Psoas muscle (tissue), 8 donors: Measurements from ENCODE around the gene SNRNP35. TPM values are rescaled to one million over a fixed set of nuclear protein-coding genes. Genes with fewer than 3 reads are reported as not detected.
A peak's percentile ranks its signal among the peaks of the same experiment; 100 is the strongest.
"Not testable (repeated sequence)": the region's sequence is repeated elsewhere in the genome, so short reads cannot be mapped to it uniquely, and the experiment has no call there.

Source experiments
- ATAC-seq, 4 donors: fragments of 200-7000 bp; cut with Tn5 transposase; one replicate each; pipeline ENCODE4 v1.9.1; 2020; ENCODE audit warnings: moderate library complexity in 3 of 4, mild to moderate bottlenecking in 2 of 4
- DNase-seq, 2 donors: peaks; one replicate each; pipeline ENCODE4 v3.0.0-alpha.2; 2020
- H3K27ac ChIP-seq: fragments of 200-600 bp; one replicate; pipeline ENCODE4 v1.8.0; 2022
- H3K27me3 ChIP-seq, 3 donors: fragments of 200-600 bp in 1 of 3; one replicate each; pipeline versions ENCODE4 v1.6.1 to v1.8.0; 2013 to 2022; ENCODE audit warnings: low read length in 2 of 3, mild to moderate bottlenecking in 2 of 3, moderate library complexity in 1 of 3; ENCODE audit not compliant: insufficient read depth in 3 of 3
- H3K36me3 ChIP-seq, 2 donors: fragments of 200-600 bp in 1 of 2; one replicate each; pipeline versions ENCODE4 v1.6.1 to v1.8.0; 2013 to 2022; ENCODE audit warnings: low read depth in 1 of 2, mild to moderate bottlenecking in 1 of 2, moderate library complexity in 1 of 2; ENCODE audit not compliant: insufficient read depth in 1 of 2
- H3K4me1 ChIP-seq: fragments of 200-600 bp; one replicate; pipeline ENCODE4 v1.8.0; 2022
- H3K4me3 ChIP-seq: fragments of 200-600 bp; one replicate; pipeline ENCODE4 v1.8.0; 2022; ENCODE audit warnings: mild to moderate bottlenecking
- H3K9me3 ChIP-seq: fragments of 200-600 bp; one replicate; pipeline ENCODE4 v1.8.0; 2022
- WGBS, 3 donors: extraction: QIAGEN DNeasy Blood & Tissue Kit; methylation state at CpG; one replicate each; pipeline versions ENCODE4 v1.1.6 to v1.1.7; 2013; 5-methylcytosine and 5-hydroxymethylcytosine counted together
- intact Hi-C, 2 donors: fragments of 100-400 bp; cut with DNase I; formaldehyde crosslinking; loops; one replicate each; pipeline versions ENCODE4 v1.11.0 to v1.14.2; 2022
- polyA plus RNA-seq, 3 donors: library from polyadenylated mRNA; stranded (reverse); fragments of 200-250 nt; gene quantifications; one replicate each; pipeline ENCODE4 v1.2.3, GENCODE V29; 2013
- total RNA-seq, 4 donors: library from RNA; stranded (reverse); fragmentation: NEBNext Ultra II Directional in 2 of 4; extraction: Animal tissue kit (Norgen Biotek cat#: 25700) in 2 of 4; gene quantifications; one replicate each; pipeline versions ENCODE4 v1.2.1 to v1.2.4, GENCODE V29; 2021 to 2023
- TF ChIP-seq, protein P1 (sequence below): fragments of 200-600 bp; IDR thresholded peaks from one replicate; pipeline ENCODE4 v1.8.0; 2022; ENCODE audit warnings: antibody characterized with exemption
- donor health status: healthy with polysubstance abuse.
- donor health status: DM: no; HTN: no; CAD: no; lungs with moderate emphysema.
- donor health status: Bipolar disorder and iron deficiency.
- donor health status: healthy.
- donor health status: DM: yes; HTN: yes; CAD: no.
- donor health status: DM: no; HTN: no; CAD: no.
- donor health status: DM: no; HTN: no; CAD: no.
- donor health status: DM: yes; HTN: yes; CAD: no.

The SNRNP35 gene
- total and polyA plus RNA-seq, 7 donors = 19.8 to 44.0 (median 31.7) TPM

DNA sequence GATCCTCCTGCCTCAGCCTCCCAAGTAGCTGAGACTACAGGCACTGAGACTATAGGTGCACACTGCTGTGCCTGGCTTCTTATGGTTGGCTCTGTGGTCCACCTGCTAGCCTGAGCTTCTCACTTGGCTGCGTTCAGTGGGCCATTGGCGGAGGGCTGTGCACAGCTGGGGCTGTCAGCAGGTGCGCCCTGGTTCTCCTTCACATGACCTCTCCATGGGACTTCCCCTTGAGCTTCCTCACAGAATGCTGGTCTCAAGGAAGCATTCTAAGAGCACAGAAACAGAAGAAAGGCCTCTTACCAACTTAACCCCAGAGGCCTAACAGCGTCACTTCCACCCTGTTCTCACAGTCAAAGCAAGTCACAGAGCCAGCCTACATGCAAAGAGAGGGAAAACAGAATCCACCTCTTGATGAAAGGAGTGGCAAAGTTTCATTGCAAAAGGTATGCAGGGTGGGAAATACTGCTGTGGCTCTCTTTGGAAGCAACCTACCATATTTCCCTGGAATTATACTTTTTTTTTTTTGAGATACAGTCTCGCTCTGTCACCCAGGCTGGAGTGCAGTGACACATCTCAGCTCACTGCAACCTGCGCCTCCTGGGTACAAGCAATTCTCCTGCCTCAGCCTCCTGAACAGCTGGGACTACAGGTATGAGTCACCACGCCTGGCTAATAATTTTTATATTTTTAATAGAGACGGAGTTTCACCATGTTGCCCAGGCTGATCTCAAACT is 30.7 kb upstream of the SNRNP35 start:
- no peaks in the 10 kb centered on the region for H3K9me3 ChIP-seq
- no peak overlapping the region for H3K4me3 ChIP-seq
- H3K36me3 ChIP-seq = peaks cover 6 to 42% of the 10 kb centered on the region in 2 donors
- ATAC-seq (no peak), DNase-seq (no peak)
- 88 to 93% (median 92%) methylated on average over 8 of the region's 8 CpGs for WGBS, 3 donors
- no peaks in the 10 kb centered on the region for H3K27me3 ChIP-seq
- no peak overlapping the region for H3K27ac ChIP-seq
- TF ChIP-seq, protein P1, sequence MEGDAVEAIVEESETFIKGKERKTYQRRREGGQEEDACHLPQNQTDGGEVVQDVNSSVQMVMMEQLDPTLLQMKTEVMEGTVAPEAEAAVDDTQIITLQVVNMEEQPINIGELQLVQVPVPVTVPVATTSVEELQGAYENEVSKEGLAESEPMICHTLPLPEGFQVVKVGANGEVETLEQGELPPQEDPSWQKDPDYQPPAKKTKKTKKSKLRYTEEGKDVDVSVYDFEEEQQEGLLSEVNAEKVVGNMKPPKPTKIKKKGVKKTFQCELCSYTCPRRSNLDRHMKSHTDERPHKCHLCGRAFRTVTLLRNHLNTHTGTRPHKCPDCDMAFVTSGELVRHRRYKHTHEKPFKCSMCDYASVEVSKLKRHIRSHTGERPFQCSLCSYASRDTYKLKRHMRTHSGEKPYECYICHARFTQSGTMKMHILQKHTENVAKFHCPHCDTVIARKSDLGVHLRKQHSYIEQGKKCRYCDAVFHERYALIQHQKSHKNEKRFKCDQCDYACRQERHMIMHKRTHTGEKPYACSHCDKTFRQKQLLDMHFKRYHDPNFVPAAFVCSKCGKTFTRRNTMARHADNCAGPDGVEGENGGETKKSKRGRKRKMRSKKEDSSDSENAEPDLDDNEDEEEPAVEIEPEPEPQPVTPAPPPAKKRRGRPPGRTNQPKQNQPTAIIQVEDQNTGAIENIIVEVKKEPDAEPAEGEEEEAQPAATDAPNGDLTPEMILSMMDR = no peak
- no peaks in the 10 kb centered on the region for H3K4me1 ChIP-seq
- intact Hi-C loops = no loop called here

DNA sequence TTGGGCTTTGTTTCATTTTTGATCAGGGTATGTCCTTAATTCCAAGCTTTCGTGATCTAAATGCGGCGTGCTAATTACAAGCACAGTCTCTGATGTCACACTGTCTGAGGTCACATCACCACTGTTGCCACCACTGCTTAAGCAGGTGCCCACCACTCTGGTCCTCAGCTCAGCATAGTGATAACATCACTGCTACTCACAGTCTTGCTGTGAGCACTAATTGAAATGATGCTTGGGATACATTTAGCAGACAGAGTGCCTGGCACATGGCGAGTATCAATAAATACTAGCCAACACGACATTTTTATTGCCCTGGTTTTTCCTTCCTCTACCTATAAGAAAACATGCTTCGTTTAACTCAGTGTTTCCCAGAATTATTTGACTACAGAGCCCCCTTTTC is 29.3 kb upstream of the SNRNP35 start:
- H3K4me3 ChIP-seq = no peak overlapping the region
- intact Hi-C loops = no loop called here
- peaks cover 2 to 34% of the 10 kb centered on the region in 2 donors for H3K36me3 ChIP-seq
- no peak overlapping the region for H3K27ac ChIP-seq
- H3K9me3 ChIP-seq = no peaks in the 10 kb centered on the region
- no peak for DNase-seq
- no peak for ATAC-seq
- TF ChIP-seq, protein P1 = no peak
- 76 to 78% (median 77%) methylated on average over 6 of the region's 6 CpGs for WGBS, 3 donors
- H3K27me3 ChIP-seq = no peaks in the 10 kb centered on the region
- no peaks in the 10 kb centered on the region for H3K4me1 ChIP-seq

DNA sequence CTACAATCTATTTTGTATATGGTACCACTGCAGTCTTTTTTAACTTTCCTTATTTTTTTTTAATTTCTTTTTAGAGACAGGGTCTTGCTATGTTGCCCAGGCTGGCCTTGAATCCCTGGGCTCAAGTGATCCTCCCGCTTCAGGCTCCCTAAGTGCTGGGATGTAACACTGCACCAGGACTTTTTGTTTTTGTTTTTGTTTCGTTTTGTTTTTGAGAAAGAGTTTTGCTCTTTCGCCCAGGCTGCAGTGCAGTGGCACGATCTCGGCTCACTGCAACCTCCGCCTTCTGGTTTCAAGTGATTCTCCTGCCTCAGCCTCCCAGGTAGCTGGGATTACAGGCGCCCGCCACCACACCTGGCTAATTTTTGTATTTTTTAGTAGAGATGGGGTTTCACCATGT is 28.8 kb upstream of the SNRNP35 start:
- ATAC-seq, intact Hi-C loops, DNase-seq, H3K4me3 ChIP-seq, H3K9me3 ChIP-seq, H3K27ac ChIP-seq, H3K27me3 ChIP-seq, H3K4me1 ChIP-seq: not testable (repeated sequence)
- H3K36me3 ChIP-seq = peaks cover 2 to 34% of the 10 kb centered on the region in 2 donors
- 94 to 98% (median 95%) methylated on average over 8 of the region's 8 CpGs for WGBS, 3 donors

DNA sequence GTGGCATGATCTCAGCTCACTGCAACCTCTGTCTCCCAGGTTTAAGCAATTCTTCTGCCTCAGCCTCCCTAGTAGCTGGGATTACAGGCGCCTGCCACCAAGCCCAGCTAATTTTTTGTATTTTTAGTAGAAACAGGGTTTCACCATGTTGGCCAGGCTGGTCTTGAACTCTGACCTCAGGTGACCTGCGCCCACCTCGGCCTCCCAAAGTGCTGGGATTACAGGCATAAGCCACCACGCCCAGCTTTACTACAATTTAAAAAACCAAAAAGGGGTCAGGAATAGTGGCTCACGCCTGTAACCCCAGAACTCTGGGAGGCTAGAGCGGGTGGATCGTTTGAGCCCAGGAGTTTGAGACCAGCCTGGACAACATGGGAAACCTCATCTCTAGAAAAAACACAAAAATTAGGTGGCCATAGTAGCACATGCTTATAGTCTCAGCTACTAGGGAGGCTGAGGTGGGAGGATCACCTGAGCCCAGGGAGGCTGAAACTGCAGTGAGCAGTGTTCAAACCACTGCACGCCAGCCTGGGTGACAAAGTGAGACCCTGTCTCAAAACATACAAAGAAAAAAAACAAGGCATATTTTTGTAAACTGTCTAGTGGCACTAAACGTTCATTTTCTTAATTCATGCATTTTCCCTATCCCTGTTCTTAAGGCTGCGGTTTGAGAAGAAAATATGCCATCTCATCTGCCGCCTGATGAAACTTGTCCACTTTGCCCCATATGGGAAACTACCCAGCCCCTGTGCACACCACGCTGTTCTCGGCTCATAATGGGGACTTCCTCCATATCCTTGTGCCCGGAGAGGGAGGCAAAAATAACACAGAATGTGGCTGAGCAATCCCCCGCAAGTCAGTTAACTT is 25.8 kb upstream of the SNRNP35 start:
- not testable (repeated sequence) for H3K27ac ChIP-seq, H3K4me3 ChIP-seq, H3K27me3 ChIP-seq, H3K4me1 ChIP-seq, DNase-seq, ATAC-seq, H3K9me3 ChIP-seq
- H3K36me3 ChIP-seq = peaks cover 2 to 27% of the 10 kb centered on the region in 2 donors
- intact Hi-C loops = loop anchor here in 1 of 2 donors (10.0 kb wide), 1 partner anchor 123 kb away; no protein-coding TSS in a partner anchor
- WGBS, 3 donors = 72 to 78% (median 73%) methylated on average over 15 of the region's 15 CpGs

DNA sequence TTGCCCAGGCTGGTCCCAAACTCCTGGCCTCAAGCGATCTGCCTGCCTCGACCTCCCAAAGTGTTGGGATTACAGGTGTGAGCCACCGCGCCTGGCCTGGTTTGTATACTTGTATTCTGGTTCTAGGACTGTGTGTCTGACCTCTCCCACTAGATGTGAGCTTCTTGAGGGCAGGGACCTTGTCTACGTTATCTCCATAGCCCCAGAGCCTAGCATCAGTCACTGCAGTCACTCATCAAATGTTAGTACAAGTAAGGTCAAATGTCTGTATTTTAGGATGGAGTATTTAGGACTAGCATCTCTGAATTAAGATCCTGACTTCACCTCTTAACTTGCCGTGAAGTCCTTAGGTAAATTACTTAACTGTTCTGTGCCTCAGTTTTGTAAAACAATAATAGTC is 24.3 kb upstream of the SNRNP35 start:
- ATAC-seq (no peak), DNase-seq (no peak)
- no peaks in the 10 kb centered on the region for H3K9me3 ChIP-seq
- TF ChIP-seq, protein P1 = no peak
- WGBS, 3 donors = 93 to 96% (median 94%) methylated on average over 6 of the region's 6 CpGs
- H3K27me3 ChIP-seq = no peaks in the 10 kb centered on the region
- intact Hi-C loops = loop anchor here in 1 of 2 donors (10.0 kb wide), 1 partner anchor 121 kb away; no protein-coding TSS in a partner anchor
- H3K27ac ChIP-seq = no peak overlapping the region
- H3K36me3 ChIP-seq = peaks cover 2 to 18% of the 10 kb centered on the region in 2 donors
- no peaks in the 10 kb centered on the region for H3K4me1 ChIP-seq
- H3K4me3 ChIP-seq = peak overlapping the region; percentile 11
